Activated CD4-positive, CD25-positive, alpha-beta regulatory T cell treated with anti-CD3 and anti-CD28 coated beads, Interleukin-2, amount 50 U/mL, for 72 hours (primary cell): ENCODE measurements around the gene LPIN1.
"Not testable (repeated sequence)": the region's sequence is repeated elsewhere in the genome, so short reads cannot be mapped to it uniquely, and the experiment has no call there.

Source experiments
- DNase-seq: peaks from one replicate; pipeline ENCODE4 v3.0.0; 2021

Gene LPIN1

DNA sequence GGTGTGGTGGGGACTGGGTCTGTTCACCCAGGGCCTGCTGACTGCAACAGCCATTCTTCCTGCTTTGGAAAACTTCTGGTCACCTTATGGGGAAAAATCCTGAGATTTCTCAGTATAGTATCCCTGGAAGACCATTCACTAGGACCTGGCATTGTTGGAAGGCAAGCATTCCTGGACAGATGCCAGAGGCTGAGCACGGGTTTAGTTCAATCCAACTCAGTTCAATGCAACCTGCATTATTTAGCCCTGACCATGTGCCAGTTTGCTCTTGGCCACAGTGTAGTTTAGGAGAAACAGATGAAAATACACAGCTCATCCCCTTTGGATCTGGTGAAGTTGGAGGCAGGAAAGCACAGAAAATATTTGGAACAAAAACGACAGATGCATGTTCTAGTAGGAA lies 95.9 kb downstream of the LPIN1 start:
- DNase-seq = no peak

DNA sequence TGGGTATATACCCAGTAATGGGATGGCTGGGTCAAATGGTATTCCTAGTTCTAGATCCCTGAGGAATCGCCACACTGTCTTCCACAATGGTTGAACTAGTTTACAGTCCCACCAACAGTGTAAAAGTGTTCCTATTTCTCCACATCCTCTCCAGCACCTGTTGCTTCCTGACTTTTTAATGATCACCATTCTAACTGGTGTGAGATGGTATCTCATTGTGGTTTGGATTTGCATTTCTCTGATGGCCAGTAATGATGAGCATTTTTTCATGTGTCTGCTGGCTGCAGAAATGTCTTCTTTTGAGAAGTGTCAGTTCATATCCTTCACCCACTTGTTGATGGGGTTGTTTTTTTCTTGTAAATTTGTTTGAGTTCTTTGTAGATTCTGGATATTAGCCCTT lies 98.4 kb downstream of the LPIN1 start:
- DNase-seq = not testable (repeated sequence)

DNA sequence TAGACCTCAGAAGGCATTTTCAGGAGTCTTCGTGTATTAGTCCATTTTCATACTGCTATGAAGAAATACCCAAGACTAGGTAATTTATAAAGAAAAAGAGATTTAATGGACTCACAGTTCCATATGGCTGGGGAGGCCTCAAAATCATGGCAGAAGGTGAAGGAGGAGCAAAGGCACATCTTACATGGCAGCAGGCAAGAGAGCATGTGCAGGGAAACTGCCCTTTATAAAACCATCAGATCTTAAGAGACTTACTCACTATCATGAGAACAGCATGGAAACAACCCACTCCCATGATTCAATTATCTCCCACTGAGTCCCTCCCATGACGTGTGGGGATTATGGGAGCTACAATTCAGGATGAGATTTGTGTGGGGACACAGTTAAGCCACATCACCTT lies 101.5 kb downstream of the LPIN1 start:
- not testable (repeated sequence) for DNase-seq

DNA sequence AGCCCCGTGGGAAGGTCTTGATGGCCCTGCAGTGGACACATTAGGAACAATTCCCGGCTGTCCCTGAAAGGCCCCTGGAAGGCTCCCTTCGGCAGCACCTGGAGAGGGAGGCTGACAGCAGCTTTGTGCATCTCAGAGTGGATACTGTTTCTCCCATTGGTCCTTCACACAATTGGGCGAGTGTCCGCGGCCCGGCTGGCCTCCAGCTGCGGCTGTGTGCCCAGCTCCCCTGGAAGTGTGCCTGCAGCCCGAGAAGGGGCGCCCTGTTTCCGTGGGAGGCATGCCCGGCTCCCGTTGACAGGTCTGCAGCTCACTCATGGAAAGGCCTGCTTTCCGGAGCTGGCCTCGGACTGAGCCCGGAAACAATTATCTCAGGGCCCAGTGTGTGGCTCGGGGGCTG lies 103.7 kb downstream of the LPIN1 start:
- no peak for DNase-seq

DNA sequence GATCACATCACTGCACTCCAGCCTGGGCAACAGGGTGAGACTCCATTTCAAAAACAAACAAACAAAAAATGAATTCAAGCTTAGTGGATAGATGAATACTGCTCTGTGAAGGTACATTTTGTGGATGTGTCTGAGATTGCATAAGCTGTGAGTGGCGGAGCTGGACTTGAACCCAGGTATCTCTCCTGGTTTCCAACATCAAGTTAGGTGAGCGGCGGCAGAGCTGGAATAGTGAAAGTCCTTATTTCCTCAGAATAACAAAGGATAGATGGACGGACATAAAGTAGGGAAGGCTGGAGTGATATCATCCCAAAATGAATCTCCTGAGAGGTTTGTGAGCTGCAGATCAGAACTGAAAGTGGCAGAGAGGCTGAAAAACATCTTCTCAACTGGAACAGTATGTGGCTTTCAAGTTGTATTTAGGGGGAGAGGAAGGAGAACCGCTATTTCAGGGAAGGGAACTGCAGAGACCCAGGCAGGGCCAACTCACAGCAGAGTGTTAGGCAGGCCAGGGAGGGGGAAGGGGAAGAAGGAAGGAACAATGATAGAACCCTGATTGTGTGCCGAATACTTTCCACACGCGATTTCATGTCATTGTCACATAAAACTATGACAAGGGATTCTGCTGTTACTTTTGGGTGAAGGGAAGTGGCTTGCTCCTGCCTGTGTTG lies 106.2 kb downstream of the LPIN1 start:
- DNase-seq = no peak

DNA sequence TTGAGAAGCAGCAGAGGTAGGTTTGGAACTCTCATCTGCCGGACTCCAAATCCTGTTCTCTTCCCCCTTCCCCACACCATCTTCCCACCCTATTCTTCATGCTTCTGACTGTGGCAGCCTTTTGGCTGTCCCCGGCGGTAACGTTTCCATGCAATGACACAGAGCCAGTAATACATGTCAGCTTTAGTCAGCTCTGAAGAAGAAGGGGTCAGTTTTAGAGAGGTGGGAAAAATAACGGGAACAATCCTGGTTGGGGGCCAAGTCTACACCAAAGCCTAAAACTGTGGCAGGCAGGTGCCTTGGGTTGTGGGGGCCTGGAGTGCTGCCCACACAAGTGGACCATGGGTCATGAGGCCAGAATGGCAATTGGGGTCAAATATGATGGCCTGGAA lies 106.8 kb downstream of the LPIN1 start:
- DNase-seq = no peak

DNA sequence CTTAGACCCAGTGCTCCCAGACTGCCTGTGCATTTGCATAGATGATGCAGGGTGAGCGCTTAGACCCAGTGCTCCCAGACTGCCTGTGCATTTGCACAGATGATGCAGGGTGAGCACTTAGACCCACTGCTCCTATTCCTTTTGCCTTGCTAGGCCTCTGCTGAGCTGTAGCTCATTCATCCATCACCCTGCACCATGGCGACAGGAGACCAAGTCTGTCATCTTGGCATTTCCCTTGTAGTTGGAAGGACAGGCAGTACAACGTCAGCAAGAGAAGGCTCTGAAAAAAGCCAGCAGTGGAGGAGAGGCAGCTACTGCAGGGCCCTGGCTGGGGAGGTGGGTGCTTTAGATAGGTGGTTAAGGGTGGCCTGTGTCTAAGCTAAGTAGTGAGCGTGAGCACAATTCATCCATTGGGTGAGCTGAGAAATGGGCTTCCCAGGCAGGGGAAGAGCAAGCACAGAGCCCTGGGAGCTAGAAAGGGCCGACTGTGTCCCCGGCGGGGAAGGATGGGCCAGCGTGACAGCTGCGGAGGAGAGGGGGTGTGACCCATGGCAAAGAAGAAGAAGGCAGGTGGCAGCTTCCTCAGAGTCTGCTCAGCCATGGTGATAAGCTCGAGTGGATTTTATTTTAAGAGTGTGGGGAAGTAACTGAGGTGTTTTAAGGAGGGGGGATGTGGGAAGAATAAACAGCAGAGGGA lies 108.8 kb downstream of the LPIN1 start:
- no peak for DNase-seq

DNA sequence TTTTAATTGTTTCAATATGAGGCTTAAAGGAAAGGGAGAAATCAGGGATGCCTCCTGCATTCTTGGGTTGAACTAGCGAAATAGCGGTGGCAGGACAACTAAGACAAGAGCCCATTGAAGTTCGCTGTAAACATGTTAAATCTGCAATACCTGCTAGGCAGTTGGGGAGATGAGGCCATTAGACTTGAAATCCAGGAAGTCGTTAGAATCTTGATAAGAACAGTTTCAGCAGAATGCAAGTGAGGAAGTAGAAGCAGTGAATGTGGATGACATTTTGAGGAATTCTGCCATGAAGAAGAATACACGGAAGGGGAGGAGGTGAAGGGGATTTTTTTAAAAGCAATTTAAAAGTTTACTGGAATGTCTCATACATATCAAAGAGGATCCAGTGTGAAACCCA lies 109.7 kb downstream of the LPIN1 start:
- no peak for DNase-seq

DNA sequence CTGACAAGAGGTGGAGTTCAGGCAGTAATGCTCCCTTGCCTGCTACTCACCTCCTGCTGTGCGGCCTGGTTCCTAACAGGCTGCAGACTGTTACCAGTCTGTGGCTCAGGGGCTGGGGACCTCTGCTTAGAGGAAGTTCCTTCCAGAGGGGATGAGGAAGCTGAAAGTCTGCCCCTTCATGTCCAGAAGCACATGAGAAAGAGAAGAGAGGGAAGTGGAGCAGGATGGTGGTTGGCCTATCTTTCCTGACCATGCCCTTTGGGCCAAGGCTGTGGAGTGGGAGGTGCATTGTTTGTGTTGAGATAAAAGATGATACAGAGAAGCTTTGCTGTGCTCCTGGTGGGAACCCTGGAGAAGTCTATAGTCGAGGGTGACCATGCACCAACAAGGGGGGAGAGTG lies 112.5 kb downstream of the LPIN1 start:
- DNase-seq = no peak

DNA sequence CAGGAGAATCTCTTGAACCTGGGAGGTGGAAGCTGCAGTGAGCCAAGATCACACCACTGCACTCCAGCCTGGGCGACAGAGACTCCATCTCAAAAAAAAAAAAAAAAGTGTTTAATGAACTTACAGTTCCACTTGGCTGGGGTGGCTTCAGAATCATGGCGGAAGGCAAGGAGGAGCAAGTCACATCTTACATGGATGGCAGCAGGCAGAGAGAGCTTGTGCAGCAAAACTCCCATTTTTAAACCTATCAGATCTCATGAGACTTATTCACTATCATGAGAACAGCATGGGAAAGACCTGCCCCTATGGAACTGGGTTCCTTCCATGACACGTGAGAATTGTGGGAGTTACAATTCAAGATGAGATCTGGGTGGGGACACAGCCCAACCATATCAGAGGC lies 113.5 kb downstream of the LPIN1 start:
- DNase-seq = not testable (repeated sequence)

DNA sequence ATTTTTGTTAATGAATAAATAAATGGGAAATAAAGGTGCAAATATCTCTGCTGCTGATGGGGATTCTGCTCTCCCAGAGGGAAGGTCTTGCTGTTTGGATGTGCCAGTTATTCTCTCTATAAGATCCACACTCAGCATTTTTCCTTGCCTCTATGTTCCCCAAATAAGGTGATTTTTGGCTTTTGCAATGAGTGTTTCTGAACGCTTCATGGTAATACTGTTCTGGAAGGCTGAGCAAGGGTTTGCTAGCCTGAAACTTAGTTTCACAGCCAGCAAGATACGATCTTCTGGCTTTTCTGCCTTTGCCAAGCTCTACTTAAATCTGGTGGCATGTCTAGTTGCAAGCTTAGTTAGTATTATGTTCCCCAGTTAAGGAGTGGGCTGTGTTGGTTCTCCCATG lies 114.6 kb downstream of the LPIN1 start:
- no peak for DNase-seq

DNA sequence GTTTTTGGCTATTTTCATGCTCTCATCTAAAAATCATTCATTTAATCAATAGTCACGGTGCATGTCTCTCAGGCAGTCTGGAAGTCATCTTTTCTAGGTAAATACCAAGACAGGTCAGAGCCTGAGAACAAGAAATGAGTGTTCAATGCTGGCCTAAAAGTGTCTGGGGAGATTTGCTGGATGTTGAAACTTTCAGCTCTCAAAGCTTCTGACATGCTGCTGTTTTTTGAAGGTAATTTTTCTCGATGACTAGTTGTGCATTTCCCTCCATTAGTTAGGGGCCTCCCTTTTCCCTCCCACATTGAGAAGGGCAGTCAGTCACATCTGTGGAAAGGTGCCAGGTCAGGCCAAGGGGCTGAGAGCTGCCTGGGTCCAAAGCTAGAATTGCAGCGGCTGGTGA lies 115.6 kb downstream of the LPIN1 start:
- DNase-seq = no peak

DNA sequence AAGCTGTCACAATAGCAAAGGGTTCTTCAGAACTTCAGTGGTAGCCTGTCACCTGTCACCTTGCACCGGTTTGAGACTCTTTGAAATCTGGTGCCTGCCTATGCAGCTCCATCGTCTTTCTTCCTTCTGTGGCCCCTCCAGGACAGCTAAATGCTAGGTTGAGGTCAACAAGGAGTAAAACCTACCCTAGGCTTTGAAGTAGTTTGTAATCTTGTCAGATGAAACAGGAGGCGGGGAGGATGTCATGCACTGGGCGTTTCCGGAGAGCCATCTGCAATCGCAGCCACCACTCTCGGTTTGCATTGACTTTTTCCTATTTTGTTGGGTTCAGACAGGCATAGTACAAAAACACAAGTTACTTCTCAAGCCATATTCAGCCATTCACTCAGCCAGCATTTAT lies 116.7 kb downstream of the LPIN1 start:
- DNase-seq = no peak

DNA sequence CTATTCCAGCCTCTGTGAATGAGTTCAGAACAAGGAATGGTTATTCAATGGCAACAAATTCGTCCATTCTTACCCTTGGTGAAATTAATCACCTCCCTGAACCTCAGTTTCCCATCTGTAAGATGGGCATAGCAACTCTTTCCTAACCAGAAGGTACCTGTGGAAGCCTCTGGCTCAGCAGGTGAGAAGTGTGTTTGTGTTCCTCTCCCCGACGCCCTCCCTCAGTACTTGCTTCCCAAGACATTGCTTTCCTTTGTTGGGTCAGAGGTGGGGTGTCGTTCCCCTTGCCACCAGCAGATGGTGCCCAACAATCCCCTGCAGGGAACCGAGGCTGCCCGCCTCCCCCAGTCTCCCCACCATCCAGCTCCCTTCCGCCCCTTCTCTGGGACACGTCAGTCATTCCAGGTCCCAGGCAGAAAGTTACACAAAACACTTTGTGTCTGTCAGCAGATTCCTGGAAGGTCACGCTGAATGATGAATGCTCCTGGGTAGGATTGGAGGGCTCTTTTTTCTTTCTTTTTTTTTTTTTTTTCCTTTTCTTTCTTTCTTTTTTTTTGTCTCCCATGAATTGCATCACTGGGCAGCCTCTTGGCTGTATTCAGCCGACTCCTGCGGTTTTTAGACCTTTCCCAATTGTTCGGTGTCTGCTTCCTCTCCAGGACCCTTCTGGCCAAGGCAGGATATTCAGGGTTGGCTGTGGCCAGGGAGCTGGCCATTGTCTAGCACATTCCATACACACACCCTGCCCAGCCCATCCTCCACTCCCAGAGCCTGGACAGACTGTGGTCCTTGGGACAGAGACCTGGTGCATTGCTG lies 117.3 kb downstream of the LPIN1 start:
- peak; percentile 70 for DNase-seq

DNA sequence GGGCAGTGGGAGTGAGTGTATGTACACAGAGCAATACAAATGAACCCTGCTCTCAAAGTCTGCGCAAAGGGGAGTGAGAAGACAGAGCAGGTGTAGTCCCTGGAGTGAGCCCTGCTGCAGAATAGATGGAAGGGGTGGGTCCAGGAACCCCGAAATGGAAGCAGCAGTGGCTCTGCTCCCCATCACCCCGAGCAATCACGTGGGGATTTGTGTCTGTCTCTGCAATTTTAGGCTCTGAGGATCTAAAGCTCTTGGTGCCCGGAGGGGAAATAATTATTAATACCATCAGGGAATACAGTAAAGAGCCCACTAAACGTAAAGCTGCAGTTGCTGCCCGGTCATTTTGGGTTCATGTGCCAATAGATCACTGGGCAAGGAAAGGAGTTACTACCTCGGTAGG lies 118.3 kb downstream of the LPIN1 start:
- no peak for DNase-seq

DNA sequence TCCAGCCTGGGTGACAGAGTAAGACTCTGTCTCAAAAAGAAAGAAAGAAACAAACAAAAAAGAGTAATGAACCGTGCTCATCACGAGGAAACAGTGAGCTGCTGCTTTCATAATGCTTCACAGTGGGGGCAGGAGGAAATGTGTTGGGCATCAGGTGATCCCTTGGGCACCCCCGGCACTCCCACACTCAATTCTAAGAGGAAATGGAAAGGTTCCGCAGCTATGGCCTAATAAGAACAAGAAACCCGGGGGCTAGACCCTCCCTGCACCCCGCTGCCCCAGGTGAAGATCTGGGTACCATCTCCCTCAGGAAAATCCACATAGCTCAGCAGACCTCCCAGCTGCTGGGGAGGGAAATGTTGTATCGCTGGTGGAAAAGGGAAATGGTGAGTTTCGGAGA lies 118.9 kb downstream of the LPIN1 start:
- DNase-seq = no peak

DNA sequence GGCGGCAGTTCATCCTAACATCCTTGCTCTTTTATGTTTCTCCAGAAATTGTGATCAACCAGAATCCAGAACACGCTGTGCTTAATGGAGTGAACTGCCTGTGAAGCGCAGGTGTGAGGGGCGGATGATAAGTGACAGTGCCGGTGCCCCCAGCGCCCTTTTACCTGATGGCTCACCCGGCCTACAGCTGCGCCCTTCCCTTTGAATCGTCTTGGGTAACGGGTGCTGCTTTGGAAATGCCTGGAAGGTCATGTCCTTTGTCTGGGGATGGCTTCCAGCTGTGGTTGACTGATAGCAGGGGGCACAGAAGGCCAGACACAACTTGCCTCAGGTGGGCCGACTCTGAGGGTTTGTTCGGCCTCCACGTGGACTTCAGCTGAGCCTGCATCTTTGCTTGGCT lies 119.4 kb downstream of the LPIN1 start:
- DNase-seq = no peak

DNA sequence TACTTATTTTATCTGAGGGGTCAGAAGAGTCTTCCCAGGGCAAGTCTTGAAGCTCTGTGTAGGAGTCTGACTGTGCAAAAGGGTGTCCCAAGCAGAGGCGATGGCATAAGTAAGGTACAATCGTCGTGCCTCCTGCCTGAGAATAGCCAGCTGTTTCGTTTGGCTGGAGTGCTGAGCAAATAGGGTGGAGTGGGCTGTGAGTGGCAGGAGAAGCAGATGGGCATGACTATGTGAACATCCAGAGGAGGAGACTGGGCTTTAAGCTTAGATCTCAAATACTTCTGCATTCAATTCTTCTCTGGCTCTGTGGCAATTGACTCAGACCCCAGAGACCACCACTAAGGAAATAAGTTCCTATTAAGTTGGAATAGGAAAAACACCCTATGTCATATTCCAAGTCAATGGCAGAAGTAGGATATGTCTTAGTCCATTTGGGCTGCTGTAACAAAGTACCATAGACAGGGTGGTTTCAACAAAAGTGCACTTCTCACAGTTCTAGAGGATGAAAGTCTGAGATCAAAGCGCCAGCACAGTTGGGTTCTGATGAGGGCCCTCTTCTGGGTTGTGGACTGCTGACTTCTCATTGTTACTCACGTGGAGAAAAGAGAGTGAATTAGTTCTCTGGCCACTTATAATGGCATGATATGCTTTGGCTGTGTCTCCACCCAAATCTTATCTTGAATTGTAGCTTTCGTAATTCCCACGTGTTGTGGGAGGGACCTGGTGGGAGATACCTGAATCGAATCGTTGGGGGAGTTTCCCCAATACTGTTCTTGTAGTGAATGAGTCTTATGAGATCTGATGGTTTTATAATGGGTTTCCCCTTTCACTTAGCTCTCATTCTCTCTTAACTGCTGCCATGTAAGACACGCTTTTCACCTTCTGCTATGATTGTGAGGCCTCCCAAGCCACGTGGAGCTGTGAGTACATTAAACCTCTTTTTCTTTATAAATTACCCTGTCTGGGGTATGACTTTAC lies 120.2 kb downstream of the LPIN1 start:
- no peak for DNase-seq

DNA sequence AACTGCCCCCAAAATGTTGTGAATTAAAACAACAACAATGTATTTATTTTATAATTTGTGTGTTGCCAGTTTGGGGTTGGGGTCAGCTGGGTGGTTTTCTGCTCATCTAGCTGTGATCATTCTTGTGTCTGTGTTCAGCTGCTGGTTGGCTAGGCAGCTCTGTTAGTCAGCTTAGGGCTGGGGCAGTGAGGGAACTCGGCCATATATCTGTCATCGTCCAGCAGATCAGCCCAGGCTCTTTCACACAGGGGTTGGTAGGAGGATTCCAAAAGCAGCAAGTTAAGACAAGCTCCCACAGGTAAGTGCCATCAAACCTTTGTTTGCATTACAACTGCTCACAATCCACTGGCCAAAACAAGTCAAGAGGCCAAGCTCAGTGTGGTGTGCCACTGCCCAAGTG lies 121.5 kb downstream of the LPIN1 start:
- no peak for DNase-seq

DNA sequence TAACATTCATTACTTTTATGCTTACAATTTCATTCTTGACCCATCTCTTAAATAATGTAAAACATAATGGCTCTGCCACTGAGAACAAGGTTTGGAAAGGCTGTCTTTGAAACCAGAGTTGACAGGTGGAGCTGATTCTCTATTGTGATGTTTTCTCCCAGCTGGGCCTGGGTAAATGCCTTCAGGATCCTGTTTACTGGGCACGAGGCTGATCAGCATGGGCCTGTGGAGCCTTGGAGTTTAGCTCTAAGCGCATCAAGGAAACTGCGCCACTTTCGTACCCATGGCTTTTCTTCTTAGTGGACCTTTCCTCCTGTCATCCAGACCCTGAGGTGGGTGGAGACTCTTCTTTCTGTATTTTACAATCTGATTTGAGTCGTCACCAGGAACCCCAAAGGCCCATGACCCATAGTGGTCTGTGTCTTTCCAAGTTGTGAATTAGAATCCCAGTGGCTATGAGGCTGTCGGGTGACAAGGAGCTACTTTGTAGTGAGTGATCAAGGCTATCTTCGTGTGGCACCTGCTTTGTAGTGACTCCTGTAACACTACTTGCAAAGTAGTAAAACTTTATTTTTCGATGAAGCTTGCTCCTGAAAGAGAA lies 123.1 kb downstream of the LPIN1 start:
- DNase-seq = no peak

DNA sequence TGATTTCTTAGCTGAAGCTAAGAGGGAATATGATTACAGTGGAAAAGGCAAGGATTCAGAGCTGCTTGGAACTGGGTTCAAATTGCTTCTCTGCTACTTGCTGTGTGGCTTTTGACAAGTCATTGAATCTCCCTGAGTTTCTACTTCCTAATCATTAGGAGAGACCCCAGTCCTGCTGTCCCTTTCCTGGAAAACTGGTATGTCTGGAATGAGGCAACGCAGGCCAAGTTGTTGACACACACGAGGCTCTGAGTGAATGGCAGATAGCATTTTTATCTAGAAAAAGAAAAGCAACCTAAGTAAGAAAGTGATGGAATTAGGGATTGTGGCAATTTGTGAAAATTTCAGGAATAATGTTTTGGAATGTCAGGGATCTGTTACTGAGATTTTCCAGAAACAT lies 123.6 kb downstream of the LPIN1 start:
- DNase-seq = no peak

DNA sequence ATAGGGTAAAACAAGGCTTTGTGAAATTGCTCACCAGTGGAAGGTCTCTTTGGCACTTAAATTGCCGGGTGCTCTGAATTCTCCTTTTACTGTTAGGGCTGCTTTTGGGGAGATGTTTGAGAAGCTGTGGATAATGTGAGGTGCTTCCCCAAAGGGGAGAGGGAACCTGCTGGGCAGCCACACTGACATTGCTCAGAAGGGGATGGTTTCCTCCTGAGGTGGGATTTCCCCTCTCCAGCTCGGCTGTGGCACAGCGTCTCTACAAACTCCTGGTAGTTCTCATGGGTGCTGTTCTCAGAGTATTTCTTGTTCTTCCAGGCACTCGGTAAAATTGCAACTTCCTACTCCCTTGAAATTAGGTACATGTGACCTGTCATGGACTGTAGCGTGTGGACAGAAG lies 124.2 kb downstream of the LPIN1 start:
- no peak for DNase-seq

DNA sequence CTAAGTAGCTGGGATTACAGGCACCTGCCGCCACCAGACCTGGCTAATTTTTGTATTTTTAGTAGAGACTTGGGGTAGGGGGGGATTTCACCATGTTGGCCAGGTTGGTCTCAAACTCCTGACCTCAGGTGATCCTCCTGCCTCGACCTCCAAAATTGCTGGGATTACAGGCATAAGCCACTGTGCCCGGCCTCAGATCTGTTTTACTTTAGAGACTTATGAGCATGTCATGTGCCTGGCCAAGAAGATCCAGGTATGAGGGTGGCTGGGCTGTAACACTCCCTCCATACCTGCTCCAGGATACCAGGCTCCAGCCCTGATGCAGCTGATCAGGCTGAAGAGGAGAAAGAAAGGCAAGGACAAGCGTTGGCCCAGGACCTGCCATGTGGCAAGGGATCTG lies 125.0 kb downstream of the LPIN1 start:
- DNase-seq = no peak
